Erythroblast (primary cell): ENCODE data around the gene HSPA9.

Source experiments
- GATA1 ChIP-seq: IDR thresholded peaks from 2 replicates; pipeline ENCODE4 v1.6.1; 2011; ENCODE audit warnings: low read depth, mild to moderate bottlenecking, control low read depth, low read length, moderate library complexity
- POLR2A ChIP-seq: IDR thresholded peaks from 2 replicates; pipeline ENCODE4 v1.6.1; 2011; ENCODE audit warnings: mild to moderate bottlenecking, low read length

- TF ChIP-seq POLR2A (no peak), GATA1 (no peak)
Measured at GRCh38 chr5:138579517-138579863, 4.3 kb upstream of the HSPA9 start.
